ENCODE results near the gene MED13L. TPM values are rescaled to one million over a fixed set of nuclear protein-coding genes. Genes with fewer than 3 reads are reported as not detected.

MED13L gene
- total RNA-seq, 2 donors from 2014 or later, result 55.0 to 64.1 TPM

DNA sequence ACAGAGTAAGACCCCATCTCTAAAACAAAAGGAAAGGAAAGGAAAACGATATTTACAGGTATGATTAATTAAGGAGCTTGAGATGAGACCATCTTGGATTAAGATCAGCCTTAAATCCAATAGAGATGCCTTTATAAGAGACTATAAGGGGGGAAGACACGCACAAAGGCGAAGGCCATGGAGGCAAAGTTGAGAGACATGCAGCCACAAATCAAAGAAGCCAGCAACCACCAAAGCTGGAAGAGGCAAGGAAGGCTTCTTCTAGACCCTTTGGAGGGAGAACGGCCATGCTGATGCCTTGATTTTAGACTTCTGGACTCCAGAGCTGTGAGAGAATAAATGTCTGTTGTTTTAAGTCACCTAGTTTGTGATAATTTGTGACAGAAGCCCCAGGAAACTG lies 39.6 kb upstream of the MED13L start:
- H3K27ac ChIP-seq, result no peak overlapping the region
- H3K36me3 ChIP-seq, result no peaks in the 10 kb centered on the region
- peaks cover 0 to 32% of the 10 kb centered on the region in 2 donors for H3K4me1 ChIP-seq
- no peak for DNase-seq (ENCODE audit: low spot score)
- no peak overlapping the region for H3K4me3 ChIP-seq
- H3K9me3 ChIP-seq, result no peaks in the 10 kb centered on the region
- TF ChIP-seq, protein P1, sequence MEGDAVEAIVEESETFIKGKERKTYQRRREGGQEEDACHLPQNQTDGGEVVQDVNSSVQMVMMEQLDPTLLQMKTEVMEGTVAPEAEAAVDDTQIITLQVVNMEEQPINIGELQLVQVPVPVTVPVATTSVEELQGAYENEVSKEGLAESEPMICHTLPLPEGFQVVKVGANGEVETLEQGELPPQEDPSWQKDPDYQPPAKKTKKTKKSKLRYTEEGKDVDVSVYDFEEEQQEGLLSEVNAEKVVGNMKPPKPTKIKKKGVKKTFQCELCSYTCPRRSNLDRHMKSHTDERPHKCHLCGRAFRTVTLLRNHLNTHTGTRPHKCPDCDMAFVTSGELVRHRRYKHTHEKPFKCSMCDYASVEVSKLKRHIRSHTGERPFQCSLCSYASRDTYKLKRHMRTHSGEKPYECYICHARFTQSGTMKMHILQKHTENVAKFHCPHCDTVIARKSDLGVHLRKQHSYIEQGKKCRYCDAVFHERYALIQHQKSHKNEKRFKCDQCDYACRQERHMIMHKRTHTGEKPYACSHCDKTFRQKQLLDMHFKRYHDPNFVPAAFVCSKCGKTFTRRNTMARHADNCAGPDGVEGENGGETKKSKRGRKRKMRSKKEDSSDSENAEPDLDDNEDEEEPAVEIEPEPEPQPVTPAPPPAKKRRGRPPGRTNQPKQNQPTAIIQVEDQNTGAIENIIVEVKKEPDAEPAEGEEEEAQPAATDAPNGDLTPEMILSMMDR (IDR thresholded peaks at IDR 0.05), result no peak
- H3K27me3 ChIP-seq, result no peaks in the 10 kb centered on the region

DNA sequence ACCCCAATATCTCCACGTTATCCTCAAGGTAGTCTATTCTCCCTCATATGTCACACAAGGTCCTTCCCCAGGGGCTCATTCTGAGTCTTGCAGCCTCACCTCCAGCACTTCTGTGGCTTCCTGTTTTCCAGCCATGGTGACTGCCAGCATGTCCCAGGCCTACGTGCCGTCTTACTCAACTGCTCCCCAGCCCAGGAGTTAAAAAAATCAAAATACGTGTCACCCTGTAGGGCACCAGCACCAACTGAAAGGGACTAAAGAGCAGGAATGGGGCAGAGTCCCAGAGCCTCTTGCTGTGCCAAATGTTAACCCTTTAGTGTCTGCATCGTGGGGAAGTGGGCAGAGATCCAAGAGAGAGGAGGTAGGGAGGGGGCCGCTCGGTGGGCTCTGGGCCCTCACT lies 37.0 kb upstream of the MED13L start:
- Histone ChIP-seq H3K36me3 (no peaks in the 10 kb centered on the region), H3K4me1 (peaks cover 0 to 14% of the 10 kb centered on the region in 2 donors), H3K9me3 (peaks cover 0 to 7% of the 10 kb centered on the region in 2 donors), H3K4me3 (no peak overlapping the region), H3K27ac (no peak overlapping the region), H3K27me3 (no peaks in the 10 kb centered on the region)
- no peak for DNase-seq (ENCODE audit: low spot score)
- TF ChIP-seq, protein P1 (IDR thresholded peaks at IDR 0.05), result no peak

DNA sequence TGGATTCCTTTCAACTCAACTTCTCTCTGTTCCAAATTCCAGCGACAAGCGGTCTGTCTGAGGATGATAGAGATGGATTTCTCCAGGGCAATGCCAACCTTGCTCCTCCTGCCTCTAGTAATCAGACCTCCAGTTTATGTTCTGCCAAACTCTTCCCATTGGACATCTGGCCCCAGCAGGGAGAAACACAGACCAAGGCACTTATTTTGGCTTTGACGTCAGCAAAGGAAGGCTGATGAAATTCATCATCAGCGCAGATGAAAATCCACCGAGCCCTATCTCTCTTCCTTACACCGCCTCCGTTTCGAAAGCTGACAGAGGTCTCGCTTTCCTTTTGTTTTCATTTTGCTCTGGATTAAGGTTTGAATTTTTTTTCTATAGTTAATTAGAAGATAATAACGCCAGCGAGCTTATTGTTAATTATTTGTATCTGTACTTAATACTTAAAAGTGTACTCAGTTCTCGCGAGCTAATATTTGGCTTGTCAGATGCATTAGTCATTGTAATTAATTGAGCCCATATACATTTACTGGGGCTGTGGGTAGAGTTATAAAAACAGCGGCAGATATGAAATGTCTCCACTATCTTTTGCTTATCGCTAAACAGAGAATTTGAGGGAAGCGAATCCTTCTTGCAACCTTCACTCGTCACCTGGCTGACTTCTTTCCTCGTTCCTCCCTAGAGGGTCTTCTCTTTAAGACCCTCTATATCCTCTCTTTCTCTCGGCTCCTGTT lies 35.9 kb upstream of the MED13L start:
- DNase-seq (ENCODE audit: low spot score), result no peak
- peaks cover 0 to 3% of the 10 kb centered on the region in 2 donors for H3K4me1 ChIP-seq
- no peaks in the 10 kb centered on the region for H3K27me3 ChIP-seq
- H3K27ac ChIP-seq, result no peak overlapping the region
- peaks cover 0 to 8% of the 10 kb centered on the region in 2 donors for H3K9me3 ChIP-seq
- no peak overlapping the region for H3K4me3 ChIP-seq
- TF ChIP-seq, protein P1 (IDR thresholded peaks at IDR 0.05), result no peak
- no peaks in the 10 kb centered on the region for H3K36me3 ChIP-seq

DNA sequence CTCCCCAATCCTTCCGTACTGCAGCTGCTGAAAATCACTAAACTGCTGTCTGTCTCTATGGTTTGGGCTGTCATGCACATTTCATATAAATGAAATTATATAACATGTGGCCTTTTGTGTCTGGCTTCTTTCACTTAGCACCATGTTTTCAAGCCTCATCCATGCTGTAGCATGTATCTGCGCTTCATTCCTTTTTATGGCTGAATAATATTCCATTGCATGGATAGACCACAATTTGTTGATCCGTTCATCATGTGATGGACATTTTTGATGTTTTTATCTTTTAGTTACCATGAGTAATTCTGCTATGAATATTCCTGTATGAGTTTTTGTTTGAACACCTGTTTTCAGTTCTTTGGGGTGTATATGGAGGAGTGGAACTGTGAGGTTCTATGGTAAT lies 32.6 kb upstream of the MED13L start:
- TF ChIP-seq, protein P1 (IDR thresholded peaks at IDR 0.05), result no peak
- DNase-seq (ENCODE audit: low spot score), result no peak
- H3K36me3 ChIP-seq, result no peaks in the 10 kb centered on the region

DNA sequence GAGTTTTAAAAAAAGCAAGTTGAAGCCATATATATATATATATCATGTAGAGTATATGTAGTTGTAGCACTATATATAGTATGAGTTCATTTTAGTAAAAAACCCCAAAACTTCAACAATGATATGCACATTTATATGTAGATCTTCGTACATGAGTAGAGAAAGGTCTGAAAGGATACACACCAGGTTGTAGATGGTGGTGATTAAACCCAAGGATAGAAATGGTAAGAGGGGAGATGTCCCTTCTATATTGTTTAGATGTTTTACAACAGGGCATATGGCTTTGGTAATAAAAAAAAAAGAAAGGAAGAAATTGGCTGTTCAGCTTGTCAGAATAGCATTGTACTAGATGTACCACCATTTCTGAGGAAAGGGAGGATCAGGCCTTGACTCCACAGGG lies 31.9 kb upstream of the MED13L start:
- H3K4me3 ChIP-seq, result no peak overlapping the region
- no peaks in the 10 kb centered on the region for H3K4me1 ChIP-seq
- H3K27me3 ChIP-seq, result no peaks in the 10 kb centered on the region
- DNase-seq (ENCODE audit: low spot score), result no peak
- H3K27ac ChIP-seq, result no peak overlapping the region
- no peaks in the 10 kb centered on the region for H3K36me3 ChIP-seq
- peaks cover 0 to 8% of the 10 kb centered on the region in 2 donors for H3K9me3 ChIP-seq
- TF ChIP-seq, protein P1 (IDR thresholded peaks at IDR 0.05), result no peak

More for the DNA sequence above, 32.6 kb upstream of the MED13L start:
- H3K9me3 ChIP-seq, result peaks cover 0 to 8% of the 10 kb centered on the region in 2 donors
- no peaks in the 10 kb centered on the region for H3K27me3 ChIP-seq
- no peak overlapping the region for H3K4me3 ChIP-seq
- no peak overlapping the region for H3K27ac ChIP-seq
- no peaks in the 10 kb centered on the region for H3K4me1 ChIP-seq

DNA sequence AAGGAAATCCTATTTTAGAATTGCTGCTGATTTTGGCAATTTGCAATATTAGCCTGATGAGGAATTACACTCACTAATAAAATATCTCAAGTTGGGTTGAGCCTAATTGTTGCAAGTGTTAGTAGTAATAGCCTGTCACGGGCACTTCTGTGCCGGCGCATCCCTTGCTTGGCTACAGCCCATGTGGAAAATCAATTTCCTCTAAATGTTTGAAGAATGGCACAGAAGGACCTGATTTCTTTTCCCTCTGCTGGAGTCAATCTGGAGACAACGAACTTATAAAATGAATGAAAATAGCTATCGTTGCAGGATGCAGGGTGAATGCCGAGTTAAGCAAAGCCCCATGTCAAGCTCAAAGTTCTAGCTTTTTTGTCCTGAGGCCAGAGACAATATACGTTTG lies 31.2 kb upstream of the MED13L start:
- no peaks in the 10 kb centered on the region for H3K4me1 ChIP-seq
- no peak overlapping the region for H3K4me3 ChIP-seq
- no peak overlapping the region for H3K27ac ChIP-seq
- DNase-seq (ENCODE audit: low spot score), result no peak
- H3K9me3 ChIP-seq, result peaks cover 0 to 8% of the 10 kb centered on the region in 2 donors
- no peaks in the 10 kb centered on the region for H3K27me3 ChIP-seq
- TF ChIP-seq, protein P1 (IDR thresholded peaks at IDR 0.05), result no peak
- no peaks in the 10 kb centered on the region for H3K36me3 ChIP-seq

All from right atrium auricular region (tissue), 2 donors.